ENCODE results near the gene SORCS3.

The SORCS3 gene

GRCh38 chr10:104641187-104641936, at the start of gene SORCS3:
Gene SORCS3 (plus strand): TSS chr10:104641290.
- DNase-seq (ENCODE audit: low spot score), result peak; percentile 38

DNA sequence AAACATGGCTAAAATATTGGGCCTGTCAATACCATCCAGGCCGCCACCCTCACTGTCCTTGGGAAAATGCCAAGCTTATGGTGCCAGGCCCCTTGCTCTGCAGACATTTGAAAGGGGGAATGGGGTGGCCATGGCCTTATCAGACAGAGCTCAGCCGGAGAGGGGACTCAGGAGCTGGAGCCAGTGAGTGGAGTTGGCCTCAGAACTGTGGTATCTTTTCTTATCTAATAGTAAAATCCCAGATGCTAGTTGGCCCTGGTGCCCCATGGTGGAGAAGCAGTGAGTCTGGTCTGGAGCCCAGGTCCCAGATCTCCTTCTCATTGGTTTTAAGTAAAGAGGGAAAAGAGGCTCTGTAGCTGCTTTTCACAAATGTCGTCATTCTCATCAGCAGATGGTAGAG, 49.6 kb upstream of the SORCS3 start:
- DNase-seq (ENCODE audit: low spot score), result no peak

- no peak for DNase-seq (ENCODE audit: low spot score)
These were observed 39.9 kb upstream of the SORCS3 start for GRCh38 chr10:104601166-104601565.

DNA sequence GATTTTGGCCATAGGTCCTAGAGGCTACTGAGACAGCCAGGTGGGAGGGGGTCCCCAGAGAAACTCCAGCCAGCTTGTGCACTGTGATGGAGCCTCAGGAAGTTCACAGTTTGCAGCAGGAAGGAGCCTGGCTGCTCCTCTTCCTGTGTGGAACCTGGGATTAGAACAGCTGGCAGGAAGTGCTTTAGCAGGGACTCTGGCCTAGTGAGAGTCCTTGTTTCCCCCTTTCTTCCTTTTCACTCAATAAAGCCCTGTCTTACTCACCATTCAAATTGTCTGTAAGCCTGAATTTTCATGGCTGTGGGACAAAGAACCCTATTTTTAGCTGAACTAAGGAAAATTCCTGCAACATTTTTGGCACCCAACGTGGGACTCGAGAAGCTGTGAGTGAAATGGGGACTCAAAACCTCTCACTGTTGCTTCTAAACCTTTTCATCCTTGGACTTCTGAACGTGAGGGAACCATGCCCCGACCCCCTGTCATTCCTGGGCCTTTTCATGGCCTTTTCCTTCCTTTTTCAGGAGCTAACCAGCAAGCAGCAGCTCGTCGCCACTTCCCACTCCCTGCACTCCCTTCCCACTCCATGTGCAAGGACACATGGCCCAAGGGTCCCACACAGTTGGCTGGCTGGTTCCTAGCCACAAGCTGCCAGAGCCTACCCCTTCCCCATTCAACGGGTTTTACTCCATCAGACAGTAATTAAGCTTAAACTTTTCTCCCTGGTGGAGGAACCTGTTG, 32.8 kb upstream of the SORCS3 start:
- DNase-seq (ENCODE audit: low spot score), result no peak

DNA sequence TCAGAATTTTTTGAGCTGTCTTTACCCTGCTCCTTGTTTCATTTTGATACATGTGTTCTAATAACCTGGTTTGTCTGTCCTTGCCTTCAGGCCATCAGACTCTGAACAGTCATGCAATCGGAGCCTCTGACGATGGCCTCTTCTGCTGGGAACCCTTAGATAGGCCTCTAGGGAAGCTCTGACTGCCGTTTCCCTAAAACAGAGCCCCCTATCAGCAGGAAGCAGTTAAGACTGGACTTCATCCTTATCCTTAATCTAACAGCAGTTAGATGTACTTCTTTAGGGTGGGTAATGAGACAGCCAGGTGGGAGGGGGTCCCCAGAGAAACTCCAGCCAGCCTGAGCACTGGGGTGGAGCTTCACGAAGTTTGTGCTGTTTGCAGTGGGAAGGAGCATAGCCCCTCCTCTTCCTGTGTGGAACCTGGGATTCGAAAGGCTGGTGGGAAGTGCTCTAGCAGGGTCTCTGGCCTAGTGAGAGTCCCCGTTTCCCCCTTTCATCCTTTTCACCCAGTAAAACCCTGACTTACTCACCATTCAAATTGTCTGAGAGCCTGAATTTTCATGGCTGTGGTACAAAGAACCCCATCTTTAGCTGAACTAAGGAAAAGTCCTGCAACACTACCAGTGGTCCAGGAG, 28.4 kb upstream of the SORCS3 start:
- DNase-seq (ENCODE audit: low spot score), result no peak

DNA sequence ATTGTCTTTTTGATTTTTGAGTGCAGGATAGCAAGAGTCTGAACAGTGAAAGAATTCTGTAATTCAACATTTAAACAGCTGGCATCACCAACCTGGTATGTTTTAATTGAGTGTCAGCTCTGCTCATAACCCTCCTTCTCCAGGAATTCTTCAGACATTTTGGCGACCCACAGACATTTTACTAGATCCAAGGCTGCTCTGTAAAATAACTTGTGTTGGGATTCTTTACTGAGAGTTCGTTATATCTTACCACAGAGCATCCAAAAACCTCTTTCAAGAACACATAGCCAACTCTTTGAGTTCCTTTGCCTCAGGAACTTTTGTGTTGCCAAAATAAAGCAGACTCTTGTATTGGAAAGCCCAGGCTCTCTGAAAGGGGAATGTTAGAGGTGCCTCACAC, 27.7 kb upstream of the SORCS3 start:
- no peak for DNase-seq (ENCODE audit: low spot score)

DNA sequence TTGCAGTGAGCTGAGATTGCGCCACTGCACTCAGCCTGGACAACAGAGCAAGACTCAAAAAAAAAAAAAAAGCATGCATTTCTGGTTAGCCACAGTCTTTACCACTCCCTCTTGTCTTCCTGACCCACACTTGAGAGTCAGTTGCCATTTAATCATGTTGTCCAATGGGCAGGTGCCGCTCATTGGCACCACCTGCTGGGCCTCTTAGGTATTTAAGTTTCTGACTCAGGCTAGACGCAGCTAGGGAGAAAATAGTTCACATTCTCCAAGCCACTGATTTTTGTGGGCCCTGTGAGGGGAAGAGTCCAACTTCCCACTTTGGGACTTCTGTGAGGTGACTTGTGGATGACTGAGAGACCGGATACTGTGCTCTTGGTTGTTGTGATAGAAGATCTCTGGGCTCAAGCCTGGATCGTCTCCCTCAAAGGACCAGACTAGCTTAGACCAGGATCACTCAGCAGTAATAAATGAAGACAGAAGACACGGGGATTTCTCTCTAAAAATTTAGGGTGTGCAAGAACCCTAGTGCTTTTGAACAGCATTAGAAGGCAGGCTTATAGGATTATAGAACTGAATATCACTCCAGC, 26.8 kb upstream of the SORCS3 start:
- DNase-seq (ENCODE audit: low spot score), result peak; percentile 53

- no peak for DNase-seq (ENCODE audit: low spot score)
These were observed 26.0 kb upstream of the SORCS3 start for GRCh38 chr10:104615136-104615535.

- no peak for DNase-seq (ENCODE audit: low spot score)
These were observed 23.3 kb upstream of the SORCS3 start for GRCh38 chr10:104617831-104618230.

DNA sequence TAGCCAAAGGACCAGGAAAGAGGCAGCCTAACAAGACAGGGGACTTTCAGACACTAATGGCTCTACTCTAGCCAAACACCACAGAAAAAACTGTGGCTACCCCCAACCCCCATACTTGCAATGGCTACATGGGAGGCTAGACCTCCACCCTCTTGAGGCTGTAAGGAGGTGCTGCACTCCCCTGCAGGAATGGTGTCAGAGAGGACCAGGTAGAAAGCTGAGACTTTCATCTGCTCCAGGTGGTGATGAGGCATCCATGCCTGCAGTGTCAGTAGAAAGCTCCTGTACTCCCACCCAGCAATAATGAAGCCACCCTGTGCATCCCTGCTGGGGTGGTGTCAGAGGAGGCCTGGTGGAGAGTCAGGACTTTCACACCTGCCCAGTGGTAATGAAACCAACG, 18.9 kb upstream of the SORCS3 start:
- no peak for DNase-seq (ENCODE audit: low spot score)

DNA sequence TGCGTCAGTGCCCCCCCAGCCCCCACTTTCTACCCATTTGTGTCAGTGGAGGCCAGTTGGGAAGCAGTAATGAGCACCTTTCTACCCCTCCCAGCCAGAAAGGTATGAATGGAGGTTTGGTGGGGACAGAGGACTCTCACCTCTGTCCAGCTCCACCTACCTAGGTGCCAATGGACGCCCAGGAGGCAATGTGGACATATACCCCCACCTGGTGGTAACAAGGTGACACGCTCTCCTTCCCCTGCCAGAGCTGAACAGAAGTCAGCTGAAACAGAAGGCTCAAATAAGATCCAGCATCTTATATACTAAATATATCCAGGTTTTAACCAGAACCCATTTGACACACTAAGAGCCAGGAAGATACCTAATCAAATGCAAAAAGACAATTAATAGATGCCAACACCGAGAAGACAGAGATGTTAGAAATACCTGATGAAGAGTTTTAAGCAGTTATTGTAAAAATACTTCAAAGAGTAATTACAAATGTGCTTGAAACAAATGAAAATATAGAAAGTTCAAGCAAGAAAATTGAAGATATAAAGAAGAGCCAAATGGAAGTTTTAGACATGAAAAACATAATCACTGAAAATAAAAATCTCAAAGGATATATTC, 18.4 kb upstream of the SORCS3 start:
- peak; percentile 61 for DNase-seq (ENCODE audit: low spot score)

DNA sequence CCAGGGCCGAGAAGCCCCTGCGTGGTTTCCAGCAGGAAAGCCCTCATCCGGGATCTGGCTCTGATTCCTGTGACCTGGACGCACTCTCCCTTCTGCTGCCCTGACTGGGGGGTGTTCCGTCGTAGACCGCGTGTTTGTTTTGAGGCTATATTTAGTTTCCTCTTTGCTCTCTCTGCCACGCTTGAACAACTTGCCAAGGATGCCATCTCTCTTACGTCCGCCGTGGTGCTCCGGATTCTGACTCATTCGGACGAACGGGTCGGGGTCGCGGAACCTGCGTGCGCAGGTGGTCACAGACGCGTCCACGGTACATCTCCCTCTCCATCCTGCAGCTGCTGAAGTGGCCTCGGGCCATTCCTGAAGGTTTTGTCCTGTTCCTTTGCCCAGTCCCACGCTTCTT, 10.4 kb upstream of the SORCS3 start:
- no peak for DNase-seq (ENCODE audit: low spot score)

GRCh38 chr10:104631946-104632345, 9.1 kb upstream of the SORCS3 start:
- no peak for DNase-seq (ENCODE audit: low spot score)

GRCh38 chr10:104638861-104639589, 2.1 kb upstream of the SORCS3 start:
- peak; percentile 75 for DNase-seq (ENCODE audit: low spot score)

DNA sequence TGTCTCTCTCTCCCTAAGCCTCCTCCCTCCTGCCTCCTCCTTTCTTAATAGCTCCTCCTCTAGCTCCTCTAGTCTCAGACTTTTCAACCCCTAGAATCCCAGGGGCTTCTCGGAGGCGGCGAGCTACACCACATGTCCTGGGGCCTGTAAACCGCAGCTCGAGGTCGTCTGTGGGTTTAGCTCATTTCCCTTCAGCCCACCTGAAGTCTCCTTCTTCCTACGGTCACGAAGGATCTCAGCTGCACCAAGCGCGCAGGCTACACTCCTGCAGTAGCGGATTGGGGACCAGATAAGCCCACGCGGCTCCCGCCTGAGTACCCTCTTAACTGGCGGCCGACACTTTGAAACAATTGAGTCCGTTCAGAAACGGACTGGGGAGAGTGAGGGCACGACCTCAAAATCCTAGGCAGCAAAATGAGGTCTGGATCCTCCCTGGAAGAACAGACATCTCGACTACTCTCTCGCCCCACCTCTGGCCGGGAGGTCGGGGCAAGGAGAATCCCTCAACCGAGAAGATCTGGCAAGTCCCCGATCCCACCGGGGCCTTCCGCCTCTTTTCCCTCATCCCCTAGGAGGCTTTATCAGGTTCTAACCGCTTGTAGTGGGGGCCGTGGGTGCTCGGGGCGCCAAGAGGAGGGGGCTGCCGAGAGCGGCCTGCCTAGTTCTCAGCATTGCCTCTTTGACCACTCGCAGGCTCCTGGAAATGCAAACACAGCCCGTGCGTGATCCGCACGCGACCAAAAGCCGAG, 1.3 kb upstream of the SORCS3 start:
- DNase-seq (ENCODE audit: low spot score), result no peak

- peak; percentile 47 for DNase-seq (ENCODE audit: low spot score)
These were observed 527 bp upstream of the SORCS3 start for GRCh38 chr10:104640339-104641186.

DNA sequence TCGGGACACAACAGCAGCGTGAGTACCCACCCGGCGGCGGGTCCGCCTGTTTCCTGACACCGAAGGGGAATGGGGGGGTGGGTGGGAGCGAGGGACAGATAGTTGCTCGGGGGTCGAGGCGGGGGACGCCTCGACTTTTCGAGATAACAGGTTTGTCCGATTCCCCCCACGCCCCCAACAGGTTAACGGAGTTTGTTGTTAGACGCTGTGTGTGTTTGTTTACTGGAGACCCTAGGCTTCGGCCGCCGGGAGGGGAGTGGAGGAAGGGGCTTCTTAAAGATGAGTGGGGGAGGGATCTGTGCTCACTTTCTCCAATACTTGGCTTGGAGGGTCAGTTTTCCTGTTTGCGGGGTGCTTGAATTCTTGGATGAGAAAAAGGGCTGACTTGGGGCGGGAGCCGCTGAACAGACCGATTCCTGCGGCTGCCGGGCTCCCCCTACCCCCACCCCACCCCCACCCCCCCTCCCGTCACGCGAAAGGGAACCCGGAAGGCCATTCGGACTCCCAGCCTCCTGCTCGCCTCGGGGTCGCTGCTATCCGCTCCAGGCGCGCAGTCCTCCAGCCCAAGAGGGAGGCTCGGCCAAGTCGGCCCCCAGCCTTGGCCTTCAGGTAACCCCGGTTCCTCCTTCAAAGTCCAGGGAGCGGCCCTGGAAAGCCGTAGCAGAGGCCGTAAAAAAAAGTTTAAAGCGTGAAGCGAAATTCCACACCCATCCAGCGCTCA, 1.0 kb downstream of the SORCS3 start:
- DNase-seq (ENCODE audit: low spot score), result no peak

DNA sequence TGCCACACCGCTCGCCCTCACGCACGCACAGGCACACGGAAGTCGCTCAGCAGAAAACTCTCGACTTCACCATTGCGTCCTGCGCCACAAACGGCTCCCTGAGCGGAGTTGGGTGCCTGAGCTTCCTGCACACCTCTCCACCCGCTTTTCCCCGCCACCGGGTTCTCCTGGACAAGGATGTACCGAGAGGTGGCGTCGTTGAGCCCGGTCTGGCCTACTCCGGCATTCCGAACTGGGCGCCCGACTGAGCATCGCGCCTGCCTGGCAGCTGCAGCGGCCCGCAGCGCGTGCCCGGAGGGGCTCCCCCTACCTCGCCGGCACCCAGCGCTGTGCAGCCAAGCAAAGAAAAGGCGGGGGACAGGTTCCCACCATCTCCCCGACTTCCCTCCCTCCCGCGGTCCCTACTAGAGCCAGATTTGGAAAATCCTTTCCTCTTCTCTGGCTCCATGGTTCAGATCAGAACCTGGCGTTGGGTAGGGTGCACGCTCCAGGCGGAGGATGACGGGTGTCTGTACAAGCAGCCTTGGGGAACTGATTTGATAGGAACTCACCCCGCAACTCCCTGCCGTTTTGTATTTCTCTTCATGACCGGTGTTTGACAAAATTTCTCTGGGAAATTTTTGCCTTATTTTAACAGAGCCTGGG, 1.7 kb downstream of the SORCS3 start:
- DNase-seq (ENCODE audit: low spot score), result peak; percentile 71

- no peak for DNase-seq (ENCODE audit: low spot score)
These were observed 2.2 kb downstream of the SORCS3 start for GRCh38 chr10:104643303-104643663.

Data from D341Med (cell line).